ENCODE results near the gene TGOLN2. TPM values are rescaled to one million over a fixed set of nuclear protein-coding genes. Genes with fewer than 3 reads are reported as not detected.

Gene TGOLN2
- total RNA-seq, 4 donors from 2014 or later, result 114 to 169 (median 151) TPM

- TF ChIP-seq CTCF (IDR thresholded peaks at IDR 0.05; ENCODE audit: low read depth), result no peak
These were observed 1.4 kb upstream of the TGOLN2 start for GRCh38 chr2:85329181-85329651.

- TF ChIP-seq CTCF (IDR thresholded peaks at IDR 0.05; ENCODE audit: low read depth), result no peak
These were observed 498 bp downstream of the TGOLN2 start for GRCh38 chr2:85327160-85327821.

GRCh38 chr2:85326406-85327159 is 1.2 kb downstream of the TGOLN2 start:
- no peak for TF ChIP-seq CTCF (IDR thresholded peaks at IDR 0.05; ENCODE audit: low read depth)

GRCh38 chr2:85325466-85325811 is 2.4 kb downstream of the TGOLN2 start:
- no peak for TF ChIP-seq CTCF (IDR thresholded peaks at IDR 0.05; ENCODE audit: low read depth)

GRCh38 chr2:85324639-85325465 is 2.9 kb downstream of the TGOLN2 start:
- TF ChIP-seq CTCF (IDR thresholded peaks at IDR 0.05; ENCODE audit: low read depth), result no peak

GRCh38 chr2:85323351-85323987 is 4.3 kb downstream of the TGOLN2 start:
- no peak for TF ChIP-seq CTCF (IDR thresholded peaks at IDR 0.05; ENCODE audit: low read depth)

All from subcutaneous adipose tissue (tissue), 4 donors.